GM21619 (cell line): ENCODE measurements around the gene ANXA4.
"Not testable (repeated sequence)": the region's sequence is repeated elsewhere in the genome, so short reads cannot be mapped to it uniquely, and the experiment has no call there.

Experiments
- ATAC-seq: cut with Tn5 transposase; IDR thresholded peaks from one replicate; pipeline ENCODE4 v1.9.1; 2021; ENCODE audit not compliant: unreplicated experiment

The ANXA4 gene

DNA sequence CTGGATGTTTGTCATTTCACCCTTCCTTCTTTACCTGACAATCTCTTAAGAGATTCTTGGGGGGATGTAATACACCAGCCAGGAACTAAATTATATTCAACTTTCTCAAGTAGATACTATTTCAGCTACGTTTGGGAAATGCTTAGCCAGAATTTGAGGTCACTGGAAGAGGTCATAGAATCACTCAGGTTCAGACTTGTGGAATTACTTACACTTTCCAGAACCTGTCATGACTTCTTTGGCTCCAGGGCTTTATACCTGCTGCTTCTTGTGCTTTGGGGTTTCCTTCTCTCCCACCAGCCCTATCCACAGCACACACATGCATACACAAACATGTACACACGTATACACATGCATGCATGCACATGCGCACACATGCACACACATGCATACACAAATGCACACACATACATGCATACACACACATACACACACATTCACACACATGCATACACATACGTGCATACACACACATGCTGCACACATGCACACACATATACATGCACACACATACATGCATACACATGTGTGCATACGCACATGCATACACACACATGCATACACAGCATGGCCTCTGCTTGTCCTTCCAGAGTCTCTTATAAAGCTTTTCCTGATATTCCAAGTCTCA lies 23.5 kb upstream of the ANXA4 start:
- ATAC-seq = no peak

GRCh38 chr2:69720404-69720803 lies 21.5 kb upstream of the ANXA4 start:
- ATAC-seq = no peak

DNA sequence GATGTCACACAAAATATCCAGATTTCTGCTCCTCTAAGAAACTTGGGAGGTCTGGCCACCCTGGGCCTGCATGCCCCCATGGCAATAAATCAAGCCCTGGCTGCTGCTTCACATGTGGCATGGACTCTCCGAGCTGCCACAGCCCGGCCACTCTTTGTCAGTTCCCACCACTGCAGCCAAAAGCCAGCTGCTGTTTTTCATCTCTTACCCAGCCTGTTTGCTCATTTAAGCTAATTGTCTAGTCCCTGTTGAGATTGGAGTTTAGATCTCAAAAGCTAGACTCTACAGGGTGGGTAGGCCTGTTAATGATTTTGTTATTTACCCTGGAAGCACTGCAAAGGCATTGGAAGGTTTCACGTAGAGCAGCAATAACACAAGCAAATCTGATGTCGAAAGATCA lies 20.9 kb upstream of the ANXA4 start:
- no peak for ATAC-seq

GRCh38 chr2:69723791-69724190 lies 18.1 kb upstream of the ANXA4 start:
- no peak for ATAC-seq

DNA sequence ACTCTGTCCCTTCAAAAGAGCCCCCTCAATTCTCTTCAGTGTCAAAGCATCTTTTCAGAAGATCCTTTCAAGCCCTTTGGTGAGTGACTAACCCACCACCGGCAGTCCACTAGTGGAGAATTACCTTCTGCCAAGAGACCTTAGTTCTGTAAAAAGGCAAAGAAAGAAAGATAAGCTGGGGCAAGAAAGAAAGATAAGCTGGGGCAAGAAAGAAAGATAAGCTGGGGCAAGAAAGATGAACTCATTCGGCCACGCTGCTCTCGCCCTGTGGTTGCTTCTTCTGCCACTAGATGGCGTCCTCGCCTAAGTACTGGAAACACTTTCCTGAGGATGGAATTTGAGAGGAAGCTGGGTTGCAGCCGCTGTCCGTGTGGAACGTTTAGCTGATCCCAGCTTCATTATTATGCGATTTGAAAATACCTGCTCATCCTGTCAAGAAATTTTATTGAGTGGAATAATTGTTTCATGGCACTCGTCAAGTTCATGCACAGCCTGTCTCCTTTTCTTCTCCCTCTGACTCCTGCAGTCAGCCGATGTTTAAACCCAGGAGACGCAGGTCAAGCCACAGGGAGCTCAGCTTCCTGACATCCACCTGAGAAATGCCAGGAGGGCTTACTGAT lies 17.3 kb upstream of the ANXA4 start:
- no peak for ATAC-seq

DNA sequence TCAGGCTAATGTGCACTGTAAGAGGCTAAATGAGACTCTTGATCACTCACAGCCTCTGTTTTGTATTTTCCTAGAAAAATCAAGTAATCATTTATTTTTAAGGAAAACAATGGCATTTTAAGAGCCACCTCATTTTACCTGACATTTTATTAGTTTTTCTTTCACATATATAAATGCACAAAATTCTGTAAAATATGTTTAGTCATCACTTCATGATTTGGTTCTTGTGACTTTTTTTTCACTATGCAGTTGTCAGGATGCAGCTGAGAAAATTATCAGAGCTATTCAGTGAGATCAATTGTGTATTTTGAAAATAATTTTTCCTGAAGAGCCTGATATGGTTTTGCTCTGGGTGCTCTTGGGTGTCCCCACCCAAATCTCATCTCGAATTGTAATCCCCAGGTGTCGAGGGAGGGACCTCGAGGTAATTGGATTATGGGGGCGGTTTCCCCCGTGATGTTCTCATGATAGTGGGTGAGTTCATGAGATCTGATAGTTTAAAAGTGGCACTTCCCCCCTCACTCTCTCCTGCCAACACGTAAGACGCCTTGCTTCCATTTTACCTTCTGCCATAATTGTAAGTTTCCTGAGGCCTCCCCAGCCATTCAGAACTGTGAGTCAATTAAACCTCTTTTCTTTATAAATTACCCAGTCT lies 16.1 kb upstream of the ANXA4 start:
- no peak for ATAC-seq

DNA sequence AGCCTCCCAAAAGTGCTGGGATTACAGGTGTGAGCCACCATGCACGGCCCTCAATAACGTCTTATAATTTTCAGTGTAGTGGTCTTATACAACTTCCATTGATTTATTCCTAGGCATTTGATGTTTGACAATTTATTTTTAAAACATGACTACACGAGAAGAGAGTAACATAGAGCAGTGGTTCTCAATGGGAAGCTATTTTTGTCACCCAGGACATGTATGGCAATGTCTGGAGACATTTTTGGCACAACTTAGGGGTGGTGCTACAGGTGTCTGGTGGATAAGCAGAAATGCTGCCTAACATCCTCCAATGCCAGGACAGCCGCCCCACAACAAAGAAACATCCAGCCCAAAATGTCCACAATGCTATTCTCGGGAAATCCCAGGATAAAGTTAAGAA lies 12.7 kb upstream of the ANXA4 start:
- no peak for ATAC-seq

GRCh38 chr2:69729781-69730180 lies 12.2 kb upstream of the ANXA4 start:
- ATAC-seq = no peak

DNA sequence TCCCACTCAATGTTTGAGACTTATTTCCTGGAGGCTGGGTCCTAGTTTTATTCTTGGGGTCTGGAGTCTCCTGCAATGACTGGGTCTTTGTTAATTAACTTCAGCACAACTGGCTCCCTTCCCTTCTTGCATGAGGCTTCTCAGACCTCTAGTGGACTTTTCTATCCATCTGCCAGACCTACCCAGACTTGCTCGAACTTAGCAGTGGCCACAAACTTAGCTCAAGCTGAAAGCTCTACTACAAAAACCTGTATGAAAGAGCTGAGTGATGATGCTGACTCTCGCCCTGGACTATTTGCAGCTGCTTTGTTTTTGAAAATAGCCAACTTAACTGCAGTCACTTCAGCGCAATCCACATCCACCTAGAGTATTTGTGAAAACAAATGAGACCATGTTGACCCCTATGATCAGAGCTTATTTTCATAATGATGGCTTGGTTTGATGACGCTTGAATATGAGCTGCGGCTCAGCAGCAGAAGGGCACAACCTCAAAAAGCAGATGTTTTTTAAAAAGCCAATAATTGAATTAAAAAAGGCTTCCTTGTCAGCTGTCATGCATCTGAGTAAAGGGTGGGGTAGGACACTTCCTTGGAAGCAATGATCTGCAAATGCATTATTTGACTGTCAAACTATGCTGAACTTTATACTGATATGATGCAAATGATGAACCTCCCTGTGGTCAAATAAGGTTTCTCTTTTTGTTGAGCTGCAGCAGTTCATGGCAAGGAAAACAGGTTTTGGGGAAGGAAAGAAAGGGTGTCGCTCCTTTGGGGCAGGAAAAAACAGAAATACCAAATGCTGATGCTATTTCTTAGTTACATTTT lies 10.6 kb upstream of the ANXA4 start:
- ATAC-seq = peak; percentile 66

DNA sequence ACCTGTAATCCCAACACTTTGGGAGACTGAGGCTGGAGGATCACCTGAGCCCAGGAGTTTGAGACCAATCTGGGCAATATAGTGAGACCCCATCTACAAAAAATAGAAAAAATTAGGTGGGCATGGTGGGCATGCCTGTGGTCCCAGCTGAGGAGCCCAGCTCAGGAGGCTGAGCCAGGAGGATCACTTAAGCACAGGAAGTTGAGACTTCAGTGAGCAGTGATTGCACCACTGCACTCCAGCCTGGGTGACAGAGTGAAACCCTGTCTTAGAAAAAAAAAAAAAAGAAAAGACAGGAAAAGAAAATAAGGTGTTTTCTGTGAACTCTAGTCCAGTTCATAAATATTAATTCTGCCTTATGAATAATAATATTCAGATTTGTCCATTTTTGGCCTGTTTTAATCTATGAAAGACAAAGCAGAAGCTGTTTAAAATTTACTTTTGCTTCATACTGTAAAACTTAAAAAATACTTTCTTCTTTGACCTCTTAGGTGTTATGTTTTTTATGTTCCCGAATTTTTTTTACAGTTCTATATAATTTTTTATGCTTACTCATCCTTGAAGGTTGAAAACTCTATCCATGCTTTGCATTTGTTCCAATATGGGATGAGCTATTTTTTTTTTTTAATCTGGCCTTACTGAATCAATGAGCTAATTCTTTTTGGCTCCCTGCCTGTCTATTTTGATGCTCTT lies 8.4 kb upstream of the ANXA4 start:
- no peak for ATAC-seq

DNA sequence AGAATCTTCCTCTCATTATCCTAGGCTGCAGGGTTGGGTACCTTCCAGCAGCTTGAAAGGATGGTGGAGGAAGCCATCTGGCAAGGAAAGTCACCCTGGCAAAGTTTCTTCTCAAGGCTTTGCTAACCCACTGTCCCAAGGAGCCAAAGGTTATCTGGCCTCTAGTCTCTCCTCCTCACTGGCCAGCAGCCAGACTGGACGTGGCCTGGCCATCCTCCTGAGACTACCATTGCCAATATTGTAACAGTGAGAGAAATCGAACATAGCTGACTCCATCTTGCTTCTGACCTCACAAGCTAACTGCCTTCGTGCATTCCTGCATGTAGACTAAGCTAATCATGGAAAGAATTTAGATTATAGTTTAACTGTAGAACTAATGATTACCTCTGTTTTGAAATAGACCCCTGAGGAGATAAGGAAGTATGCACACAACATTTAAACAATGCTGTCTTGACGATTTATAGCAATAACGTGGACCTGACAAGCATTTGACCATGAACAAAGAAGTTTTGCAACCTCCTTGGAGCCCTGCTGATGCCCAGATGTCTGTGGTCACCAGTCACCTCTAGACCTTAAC lies 7.8 kb upstream of the ANXA4 start:
- no peak for ATAC-seq

GRCh38 chr2:69734854-69735544 lies 6.9 kb upstream of the ANXA4 start:
- no peak for ATAC-seq

GRCh38 chr2:69735686-69736085 lies 6.2 kb upstream of the ANXA4 start:
- ATAC-seq = no peak

DNA sequence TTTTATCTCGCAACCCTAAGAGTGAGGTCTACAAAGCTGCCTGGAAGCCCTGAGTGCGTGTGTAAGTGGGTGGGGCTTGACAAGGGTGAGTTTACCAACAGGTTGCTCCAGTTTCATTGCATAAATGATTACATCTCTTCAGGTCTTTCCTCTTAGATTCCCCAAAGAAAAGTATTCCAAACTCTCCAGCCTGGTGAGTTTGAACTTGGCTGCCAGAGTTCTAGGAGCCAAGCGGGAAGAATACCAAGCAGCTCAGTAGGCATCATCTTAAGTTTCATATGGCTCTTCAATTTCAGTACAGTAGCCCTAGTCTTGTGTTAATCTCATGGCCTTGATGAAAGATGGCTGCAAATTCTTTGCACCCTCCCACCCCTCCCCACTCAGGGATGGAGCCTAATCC lies 3.8 kb upstream of the ANXA4 start:
- not testable (repeated sequence) for ATAC-seq

- no peak for ATAC-seq
These were observed 1.4 kb upstream of the ANXA4 start for GRCh38 chr2:69740502-69740951.

GRCh38 chr2:69741229-69741574 lies 732 bp upstream of the ANXA4 start:
- peak; percentile 28 for ATAC-seq

GRCh38 chr2:69742322-69742952 lies 503 bp downstream of the ANXA4 start:
- ATAC-seq = peak; percentile 26

DNA sequence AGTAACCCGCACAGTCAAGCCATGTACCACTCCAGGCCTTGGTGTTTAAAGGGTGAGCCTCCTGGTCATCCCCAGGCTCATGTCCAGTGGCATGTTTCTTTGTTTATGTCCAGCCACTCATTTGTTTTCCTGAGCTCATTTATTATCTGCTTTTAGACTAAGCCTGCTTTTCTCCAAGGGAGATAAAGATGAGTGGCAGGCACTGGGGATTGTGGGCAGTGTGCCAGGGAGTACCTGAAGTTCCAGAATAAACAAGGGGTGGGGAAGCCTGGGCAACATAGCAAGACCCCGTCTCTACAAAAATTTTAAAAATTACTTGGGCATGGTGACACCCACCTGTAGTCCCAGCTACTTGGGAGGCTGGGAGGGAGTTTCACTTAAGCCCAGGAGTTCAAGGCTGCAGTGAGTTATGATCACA lies 1.9 kb downstream of the ANXA4 start:
- no peak for ATAC-seq

GRCh38 chr2:69744456-69744855 lies 2.5 kb downstream of the ANXA4 start:
- ATAC-seq = no peak

DNA sequence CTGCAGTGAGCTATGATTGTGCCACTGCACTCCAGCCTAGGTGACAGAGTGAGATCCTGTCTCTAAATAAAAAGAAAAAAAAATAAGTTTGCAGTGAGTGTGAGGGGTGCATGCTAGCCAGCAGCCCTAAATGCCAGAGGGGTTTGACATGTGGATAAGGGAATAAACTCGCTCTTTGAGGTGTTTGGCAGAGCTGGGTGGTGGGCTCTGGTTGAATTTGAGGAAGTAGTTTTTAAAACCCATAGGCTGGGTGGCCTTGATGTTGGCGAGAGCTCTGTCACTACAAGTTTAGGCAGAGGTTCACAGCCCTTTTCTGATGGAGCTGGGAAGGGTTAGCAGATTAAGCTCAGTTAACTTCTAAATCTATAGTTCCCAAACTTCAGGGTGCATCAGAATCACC lies 3.1 kb downstream of the ANXA4 start:
- ATAC-seq = no peak
